HepG2 (cell line): ENCODE data around the gene IMPG2. TPM values are rescaled to one million over a fixed set of nuclear protein-coding genes. Genes with fewer than 3 reads are reported as not detected.

Experiments
- ATAC-seq: fragments of 200-7000 bp; cut with Tn5 transposase; 3 replicates; pipeline ENCODE4 v1.9.1; 2020; ENCODE audit warnings: mild to moderate bottlenecking, moderate library complexity
- BruUV-seq: library from RNA; stranded (reverse); fragments of 400-500 nt; replicated peaks from 2 replicates; lab custom pipeline; 2021; lab: Mats Ljungman, UMichigan
- CTCF ChIA-PET: fragments of 300-600 bp; formaldehyde crosslinking; extraction: SDS; loops from one replicate; lab custom pipeline; 2021; ENCODE audit warnings: low total read pairs, inconsistent platforms, low intra/inter-chr PET ratio; lab: Yijun Ruan, JAX
- POLR2A ChIA-PET: fragments of 350-600 bp; sonication (Branson Sonifier 250); formaldehyde crosslinking; loops from one replicate; lab custom pipeline; 2020; ENCODE audit warnings: antibody characterized with exemption, inconsistent platforms; lab: Yijun Ruan, JAX
- DNase-seq: peaks from one replicate; pipeline ENCODE4 v3.0.0-alpha.2; 2015; ENCODE audit warnings: low spot score
- FAIRE-seq: peaks from 3 replicates; lab custom pipeline; 2011; peaks lifted over from hg19 to GRCh38; lab: Jason Lieb, UNC
- H2AFZ ChIP-seq: one replicate; pipeline ENCODE4 v1.6.1; 2011; ENCODE audit warnings: low read length, inconsistent platforms
- H3K27ac ChIP-seq: fragments of 300-600 bp; 3 replicates; pipeline ENCODE4 v1.8.0; 2011; ENCODE audit warnings: mixed run types, mild to moderate bottlenecking, mixed read lengths, low read length, inconsistent platforms; ENCODE audit not compliant: insufficient read depth; ENCODE audit errors: extremely low read length
- H3K27me3 ChIP-seq, 2 experiments: fragments of 200-600 bp in 1 of 2; 2 replicates in 1 of 2; 3 replicates in 1 of 2; pipeline versions ENCODE4 v1.6.0 to v1.8.0; 2011; ENCODE audit warnings: low read length in 2 of 2, mild to moderate bottlenecking in 2 of 2, moderate library complexity in 2 of 2, inconsistent platforms in 1 of 2; ENCODE audit not compliant: insufficient read depth in 2 of 2, control insufficient read depth in 1 of 2
- H3K36me3 ChIP-seq, 2 experiments: fragments of 200-600 bp in 1 of 2; replicated peaks in 1 of 2; 2 replicates in 1 of 2; 3 replicates in 1 of 2; pipeline versions ENCODE4 v1.5.1 to v1.8.0; 2011; ENCODE audit warnings: low read length in 2 of 2, inconsistent platforms in 1 of 2; ENCODE audit not compliant: insufficient read depth in 2 of 2, control insufficient read depth in 1 of 2
- H3K4me1 ChIP-seq: 2 replicates; pipeline ENCODE4 v1.5.1; 2012; ENCODE audit warnings: low read length, inconsistent platforms; ENCODE audit not compliant: insufficient read depth
- H3K4me2 ChIP-seq: 2 replicates; pipeline ENCODE4 v1.6.0; 2011; ENCODE audit warnings: low read depth, low read length, inconsistent platforms
- H3K4me3 ChIP-seq, 3 experiments: fragments of 200-600 bp in 1 of 3; sonication (generic), shearing (Covaris generic) in 1 of 3; replicated peaks in 1 of 3; 2 replicates each; pipeline ENCODE4 v1.5.1; 2011 to 2016; ENCODE audit warnings: low read length in 3 of 3, inconsistent platforms in 2 of 3, low read depth in 2 of 3, mild to moderate bottlenecking in 2 of 3, control low read depth in 1 of 3, mixed read lengths in 1 of 3; ENCODE audit not compliant: insufficient read depth in 1 of 3
- H3K79me2 ChIP-seq: one replicate; pipeline ENCODE4 v1.6.1; 2011; ENCODE audit warnings: low read length, inconsistent platforms; ENCODE audit not compliant: insufficient read depth
- H3K9ac ChIP-seq: 2 replicates; pipeline ENCODE4 v1.6.0; 2011; ENCODE audit warnings: mild to moderate bottlenecking, low read depth, low read length, inconsistent platforms; ENCODE audit not compliant: insufficient read depth
- H3K9me3 ChIP-seq: 2 replicates; pipeline ENCODE4 v1.5.1; 2012; ENCODE audit warnings: mild to moderate bottlenecking, low read length
- H4K20me1 ChIP-seq: 2 replicates; pipeline ENCODE4 v1.6.0; 2011; ENCODE audit warnings: inconsistent platforms, mild to moderate bottlenecking, low read length, moderate library complexity; ENCODE audit not compliant: insufficient read depth
- AGO2 ChIP-seq: fragments of 200-400 bp; formaldehyde crosslinking; optimal IDR thresholded peaks from 2 replicates; pipeline ENCODE3; 2017; ENCODE audit warnings: mild to moderate bottlenecking, low read depth, low read length, moderate library complexity
- CHD2 ChIP-seq: IDR thresholded peaks from 2 replicates; pipeline ENCODE4 v1.6.1; 2011; ENCODE audit warnings: low read depth, low read length, improper control_type of control experiment
- HHEX ChIP-seq: IDR thresholded peaks from 2 replicates; pipeline ENCODE4 v1.6.1; 2016; ENCODE audit warnings: control low read depth
- MED8 ChIP-seq: sonication (generic); formaldehyde crosslinking; IDR thresholded peaks from 2 replicates; pipeline ENCODE4 v1.8.1; 2023; ENCODE audit warnings: mild to moderate bottlenecking, missing genetic modification reagents; ENCODE audit not compliant: insufficient replicate concordance
- REST ChIP-seq, 2 experiments: IDR thresholded peaks; 2 replicates each; pipeline ENCODE4 v1.6.1; 2011 to 2012; ENCODE audit warnings: low read length in 2 of 2, borderline replicate concordance in 1 of 2, low read depth in 1 of 2, mild to moderate bottlenecking in 1 of 2, moderate library complexity in 1 of 2
- RORA ChIP-seq: sonication (generic); formaldehyde crosslinking; IDR thresholded peaks from 2 replicates; pipeline ENCODE4 v1.5.0; 2020; ENCODE audit warnings: mild to moderate bottlenecking, missing genetic modification reagents, moderate library complexity
- SKI ChIP-seq: fragments of 450-650 bp; IDR thresholded peaks from one replicate; pipeline ENCODE4 v1.6.1; 2018; ENCODE audit warnings: mild to moderate bottlenecking; ENCODE audit not compliant: partially characterized antibody
- TFAP4 ChIP-seq: sonication (generic); IDR thresholded peaks from 2 replicates; pipeline ENCODE4 v1.6.1; 2016; ENCODE audit warnings: low read depth, borderline replicate concordance
- ZBTB37 ChIP-seq: sonication (generic); formaldehyde crosslinking; IDR thresholded peaks from 2 replicates; pipeline ENCODE4 v1.4.0; 2020; ENCODE audit warnings: mild to moderate bottlenecking, missing genetic modification reagents
- ZFP91 ChIP-seq: sonication (generic); formaldehyde crosslinking; IDR thresholded peaks from 2 replicates; pipeline ENCODE4 v1.9.0; 2022; ENCODE audit warnings: missing genetic modification reagents, mild to moderate bottlenecking, borderline replicate concordance
- ZNF878 ChIP-seq: sonication (generic); formaldehyde crosslinking; IDR thresholded peaks from 2 replicates; pipeline ENCODE4 v1.8.1; 2023; ENCODE audit warnings: mild to moderate bottlenecking, missing genetic modification reagents, moderate library complexity
- WGBS: methylation state at CpG from one replicate; pipeline ENCODE4 v1.1.6; 2017; ENCODE audit warnings: low lambda C conversion rate; 5-methylcytosine and 5-hydroxymethylcytosine counted together
- in situ Hi-C: cut with HindIII; loops from 2 replicates; pipeline ENCODE4 v1.10.0; 2017; ENCODE audit warnings: low pct_unique_long_range_greater_than_20kb; ENCODE audit not compliant: extremely low pct_ligation_motif_present
- intact Hi-C: fragments of 100-400 bp; cut with micrococcal nuclease; formaldehyde crosslinking; loops from one replicate; pipeline ENCODE4 v1.10.0; 2022; ENCODE audit not compliant: unreplicated experiment
- polyA plus RNA-seq, 8 experiments: library from polyadenylated mRNA; depleted of rRNA in 3 of 8; stranded (reverse) in 7 of 8; unstranded in 1 of 8; fragments of >200 nt; fragmentation: Illumina TruSeq in 4 of 8; extraction: Trizol in 4 of 8; gene quantifications; 2 replicates each; pipeline versions ENCODE4 v1.2.1 to v1.2.3, GENCODE V29; 2011 to 2016; ENCODE audit warnings: low read depth in 4 of 8, missing spikeins in 1 of 8, mixed read lengths in 1 of 8; ENCODE audit not compliant: insufficient read depth in 1 of 8
- total RNA-seq, 5 experiments: library from RNA; depleted of rRNA; stranded (reverse); fragments of >200 nt; fragmentation: Illumina TruSeq; extraction: Trizol; gene quantifications; 2 replicates each; pipeline ENCODE4 v1.2.3, GENCODE V29; 2016; ENCODE audit warnings: low read depth in 1 of 5
- TF ChIP-seq, protein P1 (sequence below): sonication (generic); formaldehyde crosslinking; IDR thresholded peaks from 2 replicates; pipeline ENCODE4 v1.5.0; 2020; ENCODE audit warnings: missing genetic modification reagents, mild to moderate bottlenecking, borderline replicate concordance

Gene IMPG2
- total and polyA plus RNA-seq, 2 of the 13 experiments (the other 11 are each of a cell fraction or from before 2014, with no cell fraction given) = 0.02 to 0.03 TPM

DNA sequence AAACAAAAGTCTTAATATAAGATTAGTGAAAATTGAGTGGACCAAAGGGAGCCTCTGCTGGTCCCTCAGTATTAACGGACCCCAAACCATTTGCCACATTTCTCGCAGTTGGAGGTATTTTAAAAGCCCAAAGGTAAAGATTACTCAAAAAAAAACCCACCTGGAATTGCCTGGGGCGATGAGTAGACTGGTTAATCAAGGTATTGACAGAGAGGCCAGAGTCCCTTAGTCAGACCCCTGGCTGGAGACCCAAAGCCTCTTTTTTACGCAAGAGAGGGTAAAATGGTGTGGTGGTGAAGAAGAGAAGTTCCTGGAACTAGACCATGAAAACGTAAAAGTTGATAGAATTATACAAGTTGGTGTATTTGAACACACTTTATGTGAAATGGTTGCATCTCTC lies 137.2 kb downstream of the IMPG2 start:
- H3K4me3 ChIP-seq = no peak overlapping the region
- no peak overlapping the region for H3K27ac ChIP-seq
- no peak for ATAC-seq
- H3K79me2 ChIP-seq = no peaks in the 10 kb centered on the region
- no peak for TF ChIP-seq AGO2
- no peak for TF ChIP-seq RORA
- TF ChIP-seq ZNF878 (CRISPR knock-in tag) = no peak
- TF ChIP-seq, protein P1, sequence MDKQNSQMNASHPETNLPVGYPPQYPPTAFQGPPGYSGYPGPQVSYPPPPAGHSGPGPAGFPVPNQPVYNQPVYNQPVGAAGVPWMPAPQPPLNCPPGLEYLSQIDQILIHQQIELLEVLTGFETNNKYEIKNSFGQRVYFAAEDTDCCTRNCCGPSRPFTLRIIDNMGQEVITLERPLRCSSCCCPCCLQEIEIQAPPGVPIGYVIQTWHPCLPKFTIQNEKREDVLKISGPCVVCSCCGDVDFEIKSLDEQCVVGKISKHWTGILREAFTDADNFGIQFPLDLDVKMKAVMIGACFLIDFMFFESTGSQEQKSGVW (CRISPR knock-in tag) = no peak
- no peak for TF ChIP-seq HHEX (CRISPR knock-in tag)
- no peak for TF ChIP-seq ZFP91 (CRISPR knock-in tag)
- no peak for TF ChIP-seq TFAP4
- TF ChIP-seq ZBTB37 (CRISPR knock-in tag) = no peak
- TF ChIP-seq SKI = no peak
- TF ChIP-seq CHD2 = no peak
- no peak for TF ChIP-seq MED8 (CRISPR knock-in tag)
- no peak for TF ChIP-seq REST (IDR thresholded peaks at IDR 0.05; ENCODE audit: borderline replicate concordance in 1 of 2, low read depth in 1 of 2, low read length in 2 of 2)
- FAIRE-seq = no peak
- WGBS = 1% methylated on average over 5 of the region's 5 CpGs
- no peaks in the 10 kb centered on the region for H3K9me3 ChIP-seq
- POLR2A ChIA-PET = no interaction called here
- intact Hi-C loops = no loop called here
- CTCF ChIA-PET = no interaction called here
- no peaks in the 10 kb centered on the region for H3K4me1 ChIP-seq
- no peaks in the 10 kb centered on the region; a peak in 1 of 5 replicates for H3K27me3 ChIP-seq
- no peak overlapping the region for H3K9ac ChIP-seq
- no peaks in the 10 kb centered on the region for H3K36me3 ChIP-seq
- H3K4me2 ChIP-seq = no peak overlapping the region
- no TSS peak for BruUV-seq
- no peak for DNase-seq
- no peaks in the 10 kb centered on the region for H4K20me1 ChIP-seq
- in situ Hi-C loops = no loop called here
- no peak overlapping the region for H2AFZ ChIP-seq
